ENCODE measurements around the gene GASK1A. TPM values are rescaled to one million over a fixed set of nuclear protein-coding genes. Genes with fewer than 3 reads are reported as not detected.
A peak's percentile ranks its signal among the peaks of the same experiment; 100 is the strongest.

The GASK1A gene
- total RNA-seq, 1 donor from 2014 or later: under 0.01 TPM

DNA sequence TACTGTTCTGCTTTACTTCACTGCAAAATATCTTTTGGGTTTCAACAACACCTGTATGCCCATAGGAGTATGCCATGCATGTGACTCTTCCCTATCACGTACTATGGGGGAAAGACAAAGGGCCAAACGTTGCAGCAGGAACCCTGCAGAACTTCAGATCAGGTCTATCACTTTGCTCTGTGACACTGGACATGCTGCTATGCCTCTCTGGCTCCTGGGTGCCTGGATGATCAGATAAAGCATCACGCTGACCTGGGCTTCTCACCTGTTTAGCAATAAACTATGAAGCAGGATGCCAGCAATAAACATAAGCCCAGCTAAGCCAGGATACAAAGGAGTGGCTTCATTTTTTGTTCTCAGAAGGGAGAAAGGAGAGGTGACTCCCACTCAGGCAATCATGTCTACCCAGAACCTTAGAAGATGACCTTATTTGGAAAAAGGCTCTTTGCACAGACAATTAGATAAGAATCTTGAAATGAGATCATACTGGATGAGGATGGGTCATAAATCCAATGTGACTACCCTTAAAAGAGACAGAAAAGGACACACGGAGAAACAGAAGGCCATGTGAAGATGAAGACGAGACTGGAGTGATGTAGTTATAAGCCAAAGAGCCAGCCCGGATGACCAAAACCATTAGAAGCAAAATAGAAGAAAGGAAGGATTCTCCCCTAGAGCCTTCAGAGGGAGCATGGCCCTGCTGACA, 107.5 kb downstream of the GASK1A start:
- no peak for DNase-seq (ENCODE audit: low read depth in 2 of 2)

DNA sequence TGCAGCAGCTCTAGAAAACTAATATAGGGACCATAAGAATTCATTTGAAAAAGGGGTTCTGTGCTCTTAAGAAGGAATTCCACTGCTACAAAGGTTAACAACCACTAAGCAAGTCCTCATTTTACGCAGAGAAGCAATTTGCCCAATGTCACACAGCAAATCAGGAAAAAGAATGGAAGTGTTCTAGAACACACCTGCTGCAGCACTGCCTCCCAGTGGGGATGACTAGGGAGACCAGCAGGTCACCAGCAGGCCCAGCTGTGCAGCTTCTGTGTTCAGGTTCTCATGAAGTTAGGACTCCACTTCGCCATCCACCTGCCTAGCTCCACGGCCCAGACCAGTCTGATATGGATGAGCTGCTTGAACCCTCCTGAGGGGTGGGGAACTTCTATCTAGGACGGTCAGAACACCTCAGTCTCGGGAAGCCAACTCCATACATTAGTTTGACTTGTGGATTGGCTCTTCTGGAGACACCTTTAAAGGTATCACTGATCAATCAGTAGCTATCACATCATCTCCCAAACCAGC, 108.2 kb downstream of the GASK1A start:
- DNase-seq (ENCODE audit: low read depth in 2 of 2): no peak

DNA sequence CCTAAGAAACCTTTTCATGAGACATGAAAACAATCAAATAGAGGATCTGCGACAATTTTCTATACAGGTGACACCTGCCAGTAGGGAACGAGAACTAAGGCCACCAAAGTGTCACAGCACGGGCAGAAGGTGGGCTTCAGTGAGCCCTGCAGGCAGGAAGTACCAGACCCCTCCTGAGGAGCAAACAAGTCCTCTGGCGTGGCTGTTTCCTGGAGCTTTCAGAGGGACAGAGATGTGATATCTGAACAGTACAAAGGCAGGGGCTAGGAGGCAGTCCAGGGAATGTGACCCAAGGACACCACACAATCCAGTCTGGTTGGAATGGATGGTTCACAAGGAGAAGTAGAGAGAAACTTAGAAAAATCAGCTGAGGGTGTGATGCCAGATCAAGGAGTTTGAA, 110.0 kb downstream of the GASK1A start:
- DNase-seq (ENCODE audit: low read depth in 2 of 2): no peak

DNA sequence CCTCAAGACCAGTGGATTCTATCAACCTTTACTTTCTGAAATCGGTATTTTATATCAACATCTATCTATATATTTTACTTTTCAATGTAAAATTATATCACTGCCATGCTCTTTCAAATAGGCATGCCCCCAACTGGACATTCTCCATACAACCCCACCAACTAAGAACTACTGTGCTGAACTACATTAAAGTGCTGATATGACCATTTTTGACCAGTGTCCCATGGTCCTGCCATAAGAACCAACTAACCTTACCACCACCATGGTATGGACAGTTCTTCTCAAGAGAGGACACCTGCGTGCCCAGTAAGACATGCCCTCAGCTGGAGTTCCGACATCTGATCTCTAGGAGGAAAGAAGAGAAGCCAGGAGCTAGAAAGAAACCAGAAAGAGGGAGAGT, 111.1 kb downstream of the GASK1A start:
- no peak for DNase-seq (ENCODE audit: low read depth in 2 of 2)

DNA sequence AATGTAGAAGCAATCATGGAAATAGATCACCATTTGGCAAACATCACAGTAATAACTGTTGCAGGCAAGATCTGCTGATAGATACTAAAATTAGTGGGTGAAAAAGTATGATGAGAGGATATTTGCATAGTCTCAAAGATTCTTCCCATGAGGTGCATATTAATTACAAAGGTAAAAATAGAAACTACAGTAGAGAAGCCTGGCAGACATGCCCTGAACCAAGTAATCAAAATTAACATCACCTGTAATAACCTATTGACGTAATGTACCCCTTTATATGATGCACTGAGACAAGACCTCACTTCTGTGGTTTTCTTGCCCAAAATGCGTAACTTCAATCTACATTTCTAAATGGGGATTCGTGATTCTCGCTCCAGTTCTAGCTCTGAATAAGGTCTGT, 112.4 kb downstream of the GASK1A start:
- DNase-seq (ENCODE audit: low read depth in 2 of 2): no peak

DNA sequence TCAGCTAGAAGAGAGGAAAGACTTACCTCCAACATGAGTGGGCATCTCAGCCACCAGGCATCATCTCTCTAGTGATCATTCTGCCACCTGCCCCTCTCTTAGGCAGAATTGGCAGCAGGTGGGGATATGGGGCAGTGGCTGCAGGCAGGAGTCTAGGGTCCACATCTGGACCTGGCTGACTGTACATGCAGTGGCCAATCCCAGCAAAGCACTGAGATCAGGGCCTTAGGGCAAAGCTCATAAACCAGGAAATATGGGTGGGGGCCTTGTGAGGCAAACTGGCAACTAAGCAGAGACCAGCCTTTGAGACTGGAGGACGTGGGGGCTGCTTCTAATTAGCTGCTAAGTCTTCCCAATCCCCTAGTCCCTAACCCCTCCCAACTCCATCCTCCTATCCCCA, 113.9 kb downstream of the GASK1A start:
- DNase-seq (ENCODE audit: low read depth in 2 of 2): no peak

DNA sequence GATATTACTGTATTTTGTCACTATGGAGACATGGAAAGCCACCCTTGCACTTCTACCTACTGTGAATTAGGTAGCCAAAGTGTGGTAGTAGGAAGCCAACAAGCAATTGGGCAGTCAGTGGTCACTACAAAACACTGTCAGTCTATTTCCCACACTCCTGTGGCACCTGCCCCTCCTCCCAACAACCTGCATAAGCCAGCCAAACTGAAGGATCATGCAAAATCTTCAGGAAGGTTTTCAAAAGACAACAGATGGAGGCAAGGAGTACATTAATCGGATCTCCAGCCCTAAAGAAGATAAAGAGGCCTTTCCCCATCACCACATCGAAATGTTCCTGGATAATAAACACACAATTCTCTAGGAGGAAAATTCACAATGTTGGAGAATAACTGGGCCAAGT, 114.9 kb downstream of the GASK1A start:
- DNase-seq (ENCODE audit: low read depth in 2 of 2): no peak

DNA sequence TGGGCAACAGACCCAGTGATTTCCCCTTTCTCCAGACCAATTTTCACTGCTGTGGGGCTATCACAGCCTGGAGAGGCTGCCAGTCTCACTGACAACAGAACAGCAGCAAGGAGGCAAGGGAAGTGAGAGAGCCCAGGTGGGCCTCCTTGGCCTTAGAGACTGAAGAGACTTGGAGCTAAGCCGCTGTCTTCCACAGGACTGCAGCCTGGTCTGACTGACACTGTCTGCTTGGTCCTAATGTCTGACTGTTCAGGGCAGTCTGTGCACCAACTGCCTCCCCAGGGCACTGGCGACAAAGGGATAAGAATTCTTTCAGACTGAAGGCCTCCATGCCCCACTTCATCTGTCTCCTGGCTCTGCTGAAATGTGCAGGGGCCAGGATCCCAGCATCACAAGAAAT, 115.3 kb downstream of the GASK1A start:
- no peak for DNase-seq (ENCODE audit: low read depth in 2 of 2)

DNA sequence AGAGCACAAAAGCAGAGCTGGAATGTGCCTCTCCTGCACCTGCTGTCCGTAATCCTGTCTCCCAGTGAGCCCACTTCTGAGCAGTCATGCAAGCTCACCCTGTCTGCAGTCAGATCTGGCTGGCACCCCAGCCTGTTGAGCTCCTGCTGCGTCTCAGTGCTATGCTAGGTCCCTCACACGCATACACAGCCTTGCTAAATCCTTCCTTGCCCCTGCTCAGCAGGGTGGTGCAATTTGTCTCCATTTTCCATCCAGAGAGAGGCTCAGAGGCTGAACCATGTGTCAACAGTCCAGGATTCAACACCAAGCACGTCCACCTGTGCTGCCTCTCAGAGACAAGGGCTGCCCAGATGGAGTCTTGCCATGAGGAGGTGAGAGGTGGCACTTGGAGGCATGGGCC, 115.7 kb downstream of the GASK1A start:
- no peak for DNase-seq (ENCODE audit: low read depth in 2 of 2)

DNA sequence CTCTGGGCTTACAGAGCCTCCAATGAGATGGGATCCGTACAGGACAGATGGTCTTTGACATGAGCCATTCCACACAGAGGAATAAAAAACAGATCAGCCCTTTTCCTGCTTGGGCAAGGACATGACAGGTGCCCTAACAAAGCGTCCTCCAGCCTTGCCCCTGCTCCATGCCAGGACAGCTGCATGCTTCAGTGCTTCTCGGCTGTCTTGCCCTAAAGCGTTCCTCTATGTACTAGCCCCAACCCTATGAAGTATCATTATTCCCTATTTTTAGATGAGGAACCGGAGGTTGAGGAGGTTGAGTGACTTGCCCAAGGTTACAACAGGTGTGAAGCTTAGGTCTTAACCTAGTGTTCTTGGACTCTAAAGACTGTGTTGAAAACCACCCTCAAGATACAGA, 116.3 kb downstream of the GASK1A start:
- DNase-seq (ENCODE audit: low read depth in 2 of 2): no peak

DNA sequence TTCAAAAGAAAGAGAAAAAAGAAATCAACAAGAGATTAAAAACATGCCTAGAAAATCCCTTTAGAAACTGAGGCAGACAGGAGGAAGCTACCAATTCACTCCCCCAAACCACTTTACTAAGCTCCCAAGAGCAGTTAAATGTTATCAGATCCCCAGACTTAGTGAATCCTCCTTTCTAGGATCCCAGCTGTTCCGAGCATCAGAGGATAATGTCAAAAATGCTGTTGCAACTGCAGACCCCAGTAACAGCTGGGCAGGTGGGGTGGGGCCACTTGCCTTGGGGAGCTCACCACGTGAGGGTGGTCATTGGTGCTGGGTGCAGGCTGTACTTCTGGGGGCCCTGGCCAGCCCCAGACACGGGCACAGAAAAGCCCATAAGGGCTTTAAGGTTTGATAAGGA, 117.7 kb downstream of the GASK1A start:
- no peak for DNase-seq (ENCODE audit: low read depth in 2 of 2)

DNA sequence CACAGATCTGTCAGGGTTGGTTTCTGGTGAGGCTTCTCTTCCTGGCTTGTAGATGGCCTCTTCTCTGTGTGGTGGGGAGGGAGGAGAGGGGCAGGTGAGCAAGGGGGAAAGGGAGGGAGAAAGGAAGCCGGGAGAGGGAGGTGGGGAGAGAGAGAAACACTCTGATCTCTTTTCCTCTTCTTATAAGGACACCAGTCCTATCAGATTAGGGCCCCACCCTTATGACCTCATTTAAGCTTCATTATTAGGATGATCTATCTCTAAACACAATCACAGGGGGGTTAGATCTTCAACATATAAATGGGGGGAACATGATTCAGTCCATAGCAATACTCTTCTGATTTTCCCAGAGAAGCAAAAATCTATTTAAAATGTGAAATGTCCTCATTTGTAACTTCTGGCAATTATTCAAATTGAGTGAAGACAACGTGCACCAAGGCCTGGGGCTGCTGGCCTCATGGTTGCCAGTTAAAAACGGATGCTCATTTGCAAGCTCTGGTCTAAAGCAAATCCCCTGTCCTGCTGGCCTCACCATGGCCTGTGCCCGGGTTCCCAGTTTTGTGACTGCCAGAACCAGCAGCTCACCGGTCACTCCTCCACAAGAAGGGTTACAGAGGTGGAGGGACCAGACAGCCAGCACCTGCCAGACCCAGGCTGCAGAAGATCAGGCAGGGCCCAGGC, 118.4 kb downstream of the GASK1A start:
- DNase-seq (ENCODE audit: low read depth in 2 of 2): no peak

DNA sequence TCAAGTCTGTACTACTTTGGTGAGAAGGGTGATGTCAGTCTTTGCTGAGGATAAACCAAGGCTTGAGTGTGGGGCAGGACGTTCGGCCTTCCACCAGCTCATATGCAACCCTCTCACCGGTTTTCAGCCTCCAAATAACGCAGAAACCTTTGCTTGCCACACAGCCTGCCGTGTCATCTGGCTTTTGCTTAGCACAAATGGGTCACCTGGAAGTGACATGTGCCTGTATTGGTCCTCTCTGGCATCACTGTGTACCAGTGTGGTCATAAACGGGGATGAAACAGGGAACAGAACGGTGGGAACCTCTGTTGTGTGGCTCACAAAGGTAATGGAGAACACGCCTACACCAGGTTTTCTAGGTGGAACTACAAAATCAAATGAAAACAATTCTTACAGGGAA, 119.7 kb downstream of the GASK1A start:
- DNase-seq (ENCODE audit: low read depth in 2 of 2): no peak

DNA sequence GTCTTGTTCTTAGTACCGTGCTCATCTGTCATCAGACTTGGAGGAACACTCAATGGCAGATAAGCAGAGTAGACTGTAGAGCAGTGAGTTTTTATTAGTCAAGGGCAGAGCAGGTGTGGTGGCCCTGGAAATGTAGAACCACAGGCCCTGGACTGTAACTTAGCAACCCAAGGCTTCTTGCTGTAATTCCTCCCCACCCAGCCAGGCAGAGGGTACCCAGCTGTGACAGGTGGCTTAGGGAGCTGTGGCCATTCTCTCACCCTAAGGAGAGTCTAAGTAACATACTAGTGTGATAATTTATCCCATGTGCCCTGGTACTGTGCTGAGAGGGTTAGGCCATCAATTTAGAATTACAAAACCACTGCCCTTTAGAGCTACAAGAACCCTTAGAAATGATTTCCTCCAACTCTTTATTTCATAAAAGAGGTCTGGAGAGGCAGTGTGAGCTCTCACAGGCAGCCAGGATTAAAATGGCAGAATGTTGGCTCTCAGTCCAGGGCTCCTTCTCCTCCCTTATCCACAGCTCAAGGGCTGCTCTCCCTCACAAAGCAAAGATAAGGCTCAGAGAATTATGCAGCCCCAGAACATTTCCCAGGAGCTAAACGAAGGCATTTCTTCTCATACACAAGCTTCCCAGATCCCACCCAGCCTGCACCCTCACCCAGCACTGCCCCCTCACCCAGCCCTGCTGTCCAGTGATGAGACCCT, 123.8 kb downstream of the GASK1A start:
- no peak for DNase-seq (ENCODE audit: low read depth in 2 of 2)

DNA sequence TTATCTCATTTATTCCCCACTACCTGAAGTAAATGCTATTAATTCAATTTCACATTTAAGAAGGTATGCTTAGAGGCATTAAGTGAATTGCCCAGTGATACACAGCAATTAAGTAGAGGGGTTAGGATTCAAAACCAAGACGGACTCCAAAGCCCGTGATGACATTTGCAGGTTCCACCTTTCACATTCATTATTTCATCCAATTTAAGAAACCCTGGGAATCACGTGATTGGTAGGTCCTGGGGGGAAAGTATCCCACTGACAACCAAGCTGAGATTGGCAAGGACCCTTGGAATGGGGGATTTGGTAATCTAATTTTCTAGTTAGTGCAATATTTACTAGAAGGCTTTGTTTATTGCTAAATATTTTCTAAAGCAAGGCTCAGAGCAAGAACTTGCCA, 124.9 kb downstream of the GASK1A start:
- DNase-seq (ENCODE audit: low read depth in 2 of 2): no peak

DNA sequence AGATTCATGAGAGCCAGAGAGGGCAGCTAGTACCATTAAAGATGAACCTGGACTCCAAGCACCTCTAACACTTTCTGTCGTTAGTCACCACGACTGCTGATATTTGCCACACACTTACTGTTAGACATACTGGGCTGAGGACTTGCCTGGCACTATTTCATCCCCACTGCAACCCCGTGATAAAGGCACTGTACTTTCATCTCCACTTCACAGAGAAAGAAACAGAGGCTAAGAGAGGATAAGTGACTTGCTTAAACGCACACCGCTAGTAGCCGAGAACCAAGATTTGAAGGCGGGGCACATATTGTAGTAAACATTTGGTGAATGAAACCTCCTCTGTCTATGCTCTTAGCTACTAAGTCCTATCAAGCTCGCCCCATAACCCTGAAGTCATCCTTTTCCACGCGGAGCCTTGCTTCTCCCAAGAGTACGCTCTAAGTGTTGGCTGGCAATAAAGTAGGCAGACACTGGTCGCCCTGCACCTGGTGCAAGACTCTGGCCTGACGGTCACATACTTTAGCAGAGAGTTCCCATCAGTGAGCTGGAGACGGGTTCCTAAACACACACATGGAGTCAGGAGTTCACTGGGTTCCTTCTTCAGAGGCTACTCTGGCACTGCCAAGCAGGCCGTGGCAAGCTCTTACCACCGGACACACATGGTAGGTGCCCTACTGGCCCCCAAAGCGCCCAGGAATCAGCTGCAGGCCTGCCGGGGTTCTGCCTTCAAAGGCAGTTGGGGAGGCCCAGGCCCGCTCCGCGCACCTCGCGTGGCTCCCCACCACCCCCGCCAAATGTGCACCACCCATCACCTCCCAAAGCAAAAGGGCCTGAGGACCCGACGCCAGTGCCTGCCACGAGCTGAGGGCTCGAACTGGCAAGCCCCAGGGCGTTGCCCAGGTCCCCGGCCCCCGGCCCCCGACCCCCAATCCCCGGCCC, 125.8 kb downstream of the GASK1A start:
- DNase-seq (ENCODE audit: low read depth in 2 of 2): peak in 1 of 2 donors; percentile 2

DNA sequence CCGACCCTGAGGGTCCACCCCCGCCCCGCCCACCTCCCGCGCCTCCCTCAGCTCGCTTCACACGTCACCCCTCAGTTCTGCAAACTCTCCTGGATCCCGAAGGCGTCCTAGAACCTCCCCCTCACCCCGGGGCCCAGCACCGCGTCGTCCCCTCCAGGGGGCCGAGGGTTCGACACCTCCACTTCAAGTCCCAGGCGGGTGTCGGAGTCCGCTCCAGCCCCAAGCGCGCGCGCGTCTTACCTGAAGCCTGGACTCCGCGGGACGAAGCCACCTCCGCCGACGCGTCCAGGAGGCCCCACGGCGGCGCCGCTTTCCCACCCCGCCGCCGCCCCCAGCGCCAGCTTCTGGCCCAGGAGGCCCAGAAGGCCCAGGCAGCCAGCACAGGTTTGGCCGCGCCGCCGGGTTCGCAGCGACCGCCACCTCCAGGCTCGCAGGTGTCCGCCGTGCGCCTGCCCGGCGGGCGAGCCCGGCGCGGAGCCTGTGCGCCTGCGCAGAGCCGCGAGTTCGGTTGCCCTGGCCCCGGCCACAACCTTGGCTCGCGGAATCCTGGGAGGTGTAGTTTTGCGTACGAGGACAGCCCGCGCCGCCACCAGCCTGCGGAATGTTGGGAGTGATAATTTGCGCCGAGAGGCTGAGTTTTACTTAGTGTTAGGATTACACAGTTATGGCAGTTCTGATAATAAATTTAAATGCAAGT, 126.6 kb downstream of the GASK1A start, which contains the start of gene POMGNT2:
Gene POMGNT2 (minus strand): TSS at position 484 of the 697 bp plus-strand sequence. CDS start 24,648 bp downstream, outside the sequence.
- DNase-seq (ENCODE audit: low read depth in 2 of 2): peak; percentile 67 to 87

DNA sequence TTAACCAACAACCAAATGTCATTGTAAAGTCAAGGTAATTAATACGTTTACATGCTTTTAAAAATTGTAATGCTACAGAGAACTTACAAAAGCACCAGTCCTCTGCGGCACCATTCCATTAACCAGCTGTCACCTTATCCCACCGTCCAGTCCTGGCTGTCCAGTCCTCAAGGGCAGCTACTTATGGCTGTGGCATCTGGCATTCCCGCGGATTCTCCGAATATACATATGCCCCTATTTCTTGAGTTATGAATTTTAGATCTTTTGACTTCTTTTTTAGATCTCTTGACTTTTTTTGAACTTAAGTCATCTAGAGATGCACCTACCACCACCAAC, 127.2 kb downstream of the GASK1A start:
- no peak for DNase-seq (ENCODE audit: low read depth in 2 of 2)
